8988T (cell line): ENCODE data around the gene MAP3K14.
"Not testable (repeated sequence)": the region's sequence is repeated elsewhere in the genome, so short reads cannot be mapped to it uniquely, and the experiment has no call there.

Source experiments
- DNase-seq: peaks from one replicate; pipeline ENCODE4 v3.0.0; 2011

Gene MAP3K14

DNA sequence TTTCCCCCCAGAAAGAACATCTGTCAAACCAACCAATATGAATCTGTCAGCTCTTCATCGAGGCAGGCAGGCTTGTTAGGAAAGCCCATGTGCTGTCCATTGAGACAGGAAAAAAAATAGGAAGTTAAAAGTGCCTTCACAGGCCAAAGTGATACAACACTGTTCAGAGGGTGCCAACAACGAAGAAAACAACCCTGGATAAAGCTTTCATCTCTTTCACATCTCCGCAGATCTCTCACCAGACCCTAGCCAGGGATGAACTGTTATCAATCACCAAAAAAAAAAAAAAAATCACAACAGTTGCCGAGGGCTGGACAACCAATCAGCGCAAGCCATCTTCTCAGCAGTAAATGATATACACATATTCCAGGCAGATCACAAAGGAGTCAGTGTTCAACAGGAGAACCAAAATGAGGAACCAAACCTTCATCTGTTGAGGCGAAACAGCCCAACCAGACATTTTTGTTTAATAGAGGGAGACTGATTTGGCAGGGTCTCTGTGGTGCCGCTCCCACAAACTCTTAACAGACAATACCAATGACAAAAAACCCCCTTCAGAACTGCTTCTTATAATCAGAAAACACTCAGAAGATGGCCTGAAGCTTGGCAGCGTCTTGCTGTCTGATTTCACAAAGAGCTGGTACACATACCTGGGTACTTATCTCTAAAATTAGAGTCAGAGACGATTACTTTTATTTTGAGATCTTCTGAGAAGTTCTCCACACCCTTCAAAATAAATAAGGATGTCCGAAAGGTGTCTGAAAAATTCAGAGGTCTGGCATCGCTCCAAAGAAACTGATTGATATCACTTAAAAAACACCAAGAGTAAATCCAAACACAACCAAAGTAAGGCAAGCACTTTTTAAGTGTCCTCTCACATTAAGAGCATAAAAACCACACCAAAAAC is 1.8 kb downstream of the MAP3K14 start:
- DNase-seq: no peak

DNA sequence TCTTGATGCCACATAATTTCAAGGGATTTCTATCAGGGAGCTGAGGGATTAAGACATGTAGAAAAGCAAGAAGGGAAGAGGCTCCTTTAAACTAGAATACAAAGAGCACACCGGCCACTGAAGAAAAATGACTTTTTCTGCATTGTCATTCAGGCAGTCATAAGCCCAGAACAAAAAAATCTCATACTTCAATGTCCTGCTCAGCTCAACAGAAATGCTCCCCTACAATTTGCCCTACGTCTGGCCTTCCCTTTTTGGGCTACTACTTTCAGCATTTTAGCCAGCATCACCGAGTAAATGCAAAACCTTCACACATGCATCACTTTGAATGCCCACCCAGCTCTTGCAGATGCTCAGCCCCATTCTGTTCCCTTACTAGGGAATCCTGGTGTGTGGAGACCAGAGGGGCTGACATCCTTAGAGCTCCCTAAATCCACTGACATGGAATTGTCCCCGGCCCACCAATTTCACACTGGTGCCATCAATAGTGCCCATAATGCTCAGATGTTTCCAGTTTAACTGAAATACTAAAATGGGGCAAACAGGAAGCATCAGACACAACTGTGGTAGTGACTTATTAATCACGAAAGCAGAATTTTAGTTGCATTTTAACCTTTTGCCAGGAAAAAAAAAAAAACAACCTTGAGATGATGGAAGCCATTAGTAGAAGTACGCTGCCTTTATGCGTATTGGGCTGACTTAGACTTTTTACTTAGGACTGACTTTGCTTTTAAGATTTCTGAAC is 2.7 kb downstream of the MAP3K14 start:
- DNase-seq: no peak

- no peak for DNase-seq
Observed at GRCh38 chr17:45313421-45313771, 3.4 kb downstream of the MAP3K14 start.

- no peak for DNase-seq
Observed at GRCh38 chr17:45312477-45313420, 4.1 kb downstream of the MAP3K14 start.

DNA sequence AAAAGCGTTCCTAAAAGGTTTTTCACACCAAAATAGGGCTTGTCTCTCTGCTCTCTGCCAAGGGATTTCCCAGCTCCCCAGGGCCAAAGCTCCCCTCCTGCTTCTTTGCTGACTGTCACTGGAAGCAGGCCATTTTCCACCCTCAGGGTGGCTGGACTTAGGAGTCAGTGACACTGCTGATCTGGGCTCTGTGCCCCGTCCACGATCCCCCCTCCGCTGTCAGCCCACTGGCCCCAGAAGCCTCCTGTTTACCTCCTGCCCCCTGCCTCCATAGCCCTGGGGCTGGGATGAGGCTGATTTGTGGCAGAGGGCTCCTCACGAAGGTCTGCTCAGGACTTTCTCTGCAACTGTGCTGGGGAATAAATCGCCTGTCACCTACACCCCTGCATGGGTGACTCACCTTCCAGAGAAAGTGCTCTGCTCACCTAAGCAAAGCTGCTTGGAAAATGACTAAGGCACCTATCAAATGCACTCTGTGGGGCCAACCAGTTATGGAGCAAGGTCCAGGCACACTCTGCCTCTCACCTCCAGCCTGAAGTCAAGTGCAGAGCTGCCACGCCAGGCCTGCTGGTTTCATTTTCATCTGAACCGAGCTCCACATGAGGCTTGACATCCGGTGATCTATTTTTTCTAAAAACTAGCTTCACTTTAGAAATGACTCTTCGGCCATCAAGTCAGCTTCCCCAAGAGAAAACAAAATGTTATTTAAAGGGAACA is 4.9 kb downstream of the MAP3K14 start:
- no peak for DNase-seq

DNA sequence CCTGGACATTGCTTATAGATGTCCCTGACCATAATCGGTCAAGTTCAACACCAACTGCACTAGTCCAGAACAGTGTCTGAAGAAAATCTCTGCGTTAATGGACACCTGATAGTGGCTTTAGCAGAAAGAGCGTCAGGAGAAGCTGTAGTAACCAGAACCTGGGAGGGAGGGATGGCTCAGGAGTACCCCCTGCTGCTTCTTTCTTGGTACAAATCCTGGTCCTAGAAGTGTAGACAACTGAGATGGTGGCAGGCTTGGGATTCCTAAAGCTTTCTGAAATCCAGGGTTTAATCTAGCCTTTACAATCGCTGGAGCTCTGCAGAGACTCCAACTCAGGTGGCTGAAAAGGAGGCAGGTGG is 5.4 kb downstream of the MAP3K14 start:
- DNase-seq: no peak

DNA sequence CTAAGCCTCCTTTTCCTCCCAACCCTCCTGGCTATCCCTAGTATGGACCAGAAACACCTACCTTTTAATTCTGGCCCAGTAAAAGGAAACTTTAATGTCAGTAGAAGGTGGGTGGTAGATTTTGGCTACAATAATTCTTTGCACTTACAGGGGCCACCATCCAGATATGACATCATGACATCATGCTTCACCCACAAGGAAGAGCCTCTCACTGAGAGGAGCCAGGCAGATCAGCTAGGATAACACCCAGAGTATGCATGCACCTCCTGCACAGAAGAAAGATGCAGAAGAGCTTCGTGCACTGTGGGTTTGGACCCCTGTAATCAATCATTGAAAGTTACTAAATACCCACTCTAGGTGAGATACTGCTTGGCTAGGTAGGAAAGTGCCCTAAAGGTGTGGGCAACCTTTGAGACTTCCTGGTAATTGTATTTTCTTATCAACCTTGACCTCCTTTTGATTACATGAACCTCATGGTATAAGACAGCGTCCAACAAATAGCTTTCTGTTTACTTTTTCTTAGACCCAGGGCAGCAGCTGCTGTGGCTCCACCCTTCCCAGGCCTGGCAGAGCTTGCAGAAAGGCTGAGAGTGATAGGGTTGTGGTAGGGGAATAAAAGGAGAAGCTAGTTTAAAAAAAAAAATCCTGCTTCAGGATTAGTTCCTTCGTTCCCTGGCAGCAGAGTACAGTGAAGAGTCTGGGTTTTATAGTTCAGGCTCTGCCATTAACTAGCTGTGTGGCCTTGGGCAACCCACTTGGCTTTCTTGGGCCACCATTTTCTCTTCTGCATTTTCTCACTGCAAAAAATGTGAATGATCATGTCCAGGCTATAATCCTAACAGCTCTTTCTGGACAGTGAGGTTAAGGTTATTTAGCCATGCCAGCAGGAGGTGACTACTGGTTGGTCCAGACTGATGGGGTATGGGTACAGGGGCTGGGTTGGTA is 6.2 kb downstream of the MAP3K14 start:
- DNase-seq: no peak

DNA sequence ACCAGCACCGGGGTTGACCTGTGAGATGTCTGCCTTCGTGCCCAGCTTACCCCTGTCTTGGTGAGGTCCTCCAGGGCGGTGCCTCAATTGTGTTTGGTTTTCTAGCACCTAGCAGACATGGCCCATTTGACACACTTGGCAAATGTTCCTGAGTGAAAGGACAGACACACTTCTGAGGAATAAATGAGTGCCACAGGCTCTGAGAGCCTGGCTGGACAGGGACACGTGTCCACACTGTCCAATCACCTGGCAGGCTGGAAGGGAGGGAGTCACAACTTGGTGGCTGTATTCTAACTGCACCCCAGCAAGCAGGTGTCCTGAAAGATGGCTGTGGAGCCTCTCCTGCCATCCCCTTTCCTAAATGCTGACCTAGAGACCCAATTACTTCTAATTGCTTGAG is 7.4 kb downstream of the MAP3K14 start:
- no peak for DNase-seq

- no peak for DNase-seq
Observed at GRCh38 chr17:45308840-45309239, 8.0 kb downstream of the MAP3K14 start.

GRCh38 chr17:45308016-45308365 is 8.8 kb downstream of the MAP3K14 start:
- DNase-seq: no peak

DNA sequence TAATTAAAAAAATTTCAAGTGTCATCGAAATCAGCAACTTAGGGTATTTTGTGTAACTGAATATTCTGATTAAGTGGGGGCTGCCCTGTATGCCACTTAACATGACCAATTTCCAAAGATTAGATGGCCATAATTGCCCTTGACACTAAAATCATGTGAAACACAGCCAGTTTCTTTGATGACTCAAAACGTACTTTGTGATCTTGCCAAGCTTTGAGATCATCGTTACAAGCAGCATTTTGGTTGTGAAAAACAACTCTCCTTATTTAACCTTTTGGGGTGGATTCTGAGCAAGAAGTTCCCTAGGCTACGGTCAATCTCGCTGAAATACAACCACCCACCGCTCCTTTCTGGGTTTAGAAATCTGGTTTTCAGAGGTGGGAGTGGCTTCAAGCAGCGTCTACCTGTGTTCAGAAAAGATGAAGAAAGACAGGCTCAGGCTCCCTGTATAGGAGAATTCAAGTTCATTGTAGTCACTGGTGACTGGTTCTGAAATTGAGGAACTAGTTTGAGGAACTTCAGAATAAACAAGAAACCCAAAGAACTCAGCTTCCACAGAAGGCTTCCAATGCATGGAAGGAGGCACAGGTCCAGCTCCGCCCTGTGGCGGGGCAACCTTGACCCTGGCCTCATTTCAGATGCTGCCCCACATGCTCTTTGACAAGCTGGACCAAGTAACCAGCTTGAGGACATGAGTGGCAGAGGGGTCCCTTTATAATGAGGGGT is 9.4 kb downstream of the MAP3K14 start:
- no peak for DNase-seq

- DNase-seq: no peak
Observed at GRCh38 chr17:45306623-45307022, 10.2 kb downstream of the MAP3K14 start.

DNA sequence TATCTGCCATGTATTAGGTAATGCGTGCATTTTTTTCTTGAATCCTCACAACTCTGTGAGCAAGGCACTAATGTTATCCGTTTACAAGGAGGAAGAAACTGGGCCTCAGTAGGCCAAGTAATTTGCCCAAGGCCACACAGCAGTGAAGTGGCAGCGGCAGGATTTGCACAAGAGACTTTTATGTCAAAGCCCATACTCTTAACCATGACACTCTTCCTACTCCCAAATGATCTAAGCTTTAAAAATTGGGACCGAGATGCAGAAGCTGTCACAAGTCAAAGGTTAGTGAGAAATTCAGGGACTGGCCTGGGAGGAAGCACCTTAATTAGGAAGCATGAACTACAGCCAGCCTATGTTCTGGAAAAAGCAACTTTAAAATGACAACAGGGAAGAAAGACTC is 10.7 kb downstream of the MAP3K14 start:
- no peak for DNase-seq

DNA sequence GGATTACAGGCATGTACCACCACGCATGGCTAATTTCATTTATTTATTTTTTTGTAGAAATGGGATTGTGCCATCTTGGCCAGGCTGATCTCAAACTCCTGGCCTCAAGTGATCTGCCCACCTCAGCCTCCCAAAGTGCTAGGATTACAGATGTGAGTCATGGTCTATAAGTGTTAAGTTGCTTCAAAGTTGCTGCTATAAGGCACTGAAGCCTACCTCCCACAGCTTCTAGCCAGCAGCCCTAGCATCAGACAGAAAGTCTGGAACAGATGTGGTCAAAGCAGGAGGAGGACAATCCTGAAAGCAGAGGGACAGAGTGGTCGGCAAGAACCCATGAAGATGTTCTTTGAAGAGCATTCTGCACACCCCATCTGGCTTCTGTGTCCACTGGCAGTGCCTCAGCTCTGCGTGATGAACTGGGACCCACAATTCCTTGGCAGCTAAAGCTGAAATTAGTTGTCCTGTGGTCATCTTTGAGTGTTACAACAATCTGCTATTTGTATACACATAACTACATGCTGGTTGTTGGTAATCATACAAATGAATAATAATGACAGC is 11.2 kb downstream of the MAP3K14 start:
- DNase-seq: no peak

GRCh38 chr17:45302649-45303173 is 14.1 kb downstream of the MAP3K14 start:
- DNase-seq: no peak

DNA sequence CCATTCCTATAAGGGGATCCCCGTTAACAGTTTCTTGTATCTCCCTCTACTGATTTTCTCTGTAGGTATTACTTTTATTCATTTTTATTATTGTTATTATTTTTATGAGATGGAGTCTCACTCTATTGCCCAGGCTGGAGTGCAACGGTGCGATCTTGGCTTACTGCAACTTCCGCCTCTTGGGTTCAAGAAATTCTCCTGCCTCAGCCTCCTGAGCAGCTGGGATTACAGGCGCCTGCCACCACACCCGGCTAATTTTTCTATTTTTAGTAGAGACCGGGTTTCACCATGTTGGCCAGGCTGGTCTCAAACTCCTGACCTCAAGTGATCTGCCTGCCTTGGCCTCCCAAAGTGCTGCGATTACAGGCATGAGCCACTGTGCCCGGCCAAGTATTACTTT is 14.6 kb downstream of the MAP3K14 start:
- DNase-seq: not testable (repeated sequence)

DNA sequence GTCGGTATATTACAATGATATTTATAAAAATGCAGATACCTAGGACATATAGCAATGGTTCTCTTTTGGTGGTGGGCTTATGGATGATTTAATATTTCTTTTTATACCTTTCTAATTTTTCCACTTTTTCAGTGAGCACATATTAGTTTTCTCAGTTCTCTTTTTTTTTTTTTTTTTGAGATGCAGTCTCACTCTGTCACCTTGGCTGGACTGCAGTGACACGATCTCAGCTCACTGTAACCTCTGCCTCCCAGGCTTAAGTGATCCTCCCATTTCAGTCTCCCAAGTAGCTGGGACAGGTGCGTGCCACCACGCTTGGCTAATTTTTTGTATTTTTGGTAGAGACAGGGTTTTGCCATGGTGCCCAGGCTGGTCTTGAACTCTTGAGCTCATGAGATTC is 15.1 kb downstream of the MAP3K14 start:
- DNase-seq: no peak

DNA sequence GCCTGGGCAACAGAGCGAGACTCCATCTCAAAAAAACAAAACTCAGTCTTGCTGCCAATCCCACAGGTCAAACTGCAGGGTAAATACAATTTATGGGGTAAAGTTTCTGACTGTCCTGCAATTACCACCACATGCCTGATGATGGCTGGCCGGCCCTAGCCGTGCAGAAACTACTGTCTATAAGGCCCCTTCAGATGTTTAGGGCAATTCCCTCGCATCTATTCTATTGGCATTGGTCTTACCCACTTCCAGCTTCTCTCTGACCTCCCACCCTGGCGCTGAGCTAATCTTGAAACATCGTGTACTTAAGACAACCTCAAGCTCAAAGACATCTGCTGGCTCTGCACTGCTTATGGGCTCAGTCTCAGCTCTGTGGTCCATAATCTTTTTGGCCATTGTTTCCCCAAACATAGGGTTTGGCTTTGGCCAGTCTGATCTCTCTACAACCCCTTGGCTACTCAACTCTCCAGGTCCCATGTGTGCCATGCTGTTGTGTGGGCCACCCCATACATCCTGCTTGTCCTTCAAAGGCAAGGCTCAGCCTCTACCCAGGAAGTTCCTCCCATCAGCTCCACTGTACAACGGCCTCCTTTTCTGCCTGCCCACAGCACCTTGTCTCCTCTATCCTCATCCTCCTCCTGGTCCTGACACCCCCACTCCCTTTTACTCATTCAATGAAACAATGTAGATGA is 16.6 kb downstream of the MAP3K14 start:
- DNase-seq: no peak

DNA sequence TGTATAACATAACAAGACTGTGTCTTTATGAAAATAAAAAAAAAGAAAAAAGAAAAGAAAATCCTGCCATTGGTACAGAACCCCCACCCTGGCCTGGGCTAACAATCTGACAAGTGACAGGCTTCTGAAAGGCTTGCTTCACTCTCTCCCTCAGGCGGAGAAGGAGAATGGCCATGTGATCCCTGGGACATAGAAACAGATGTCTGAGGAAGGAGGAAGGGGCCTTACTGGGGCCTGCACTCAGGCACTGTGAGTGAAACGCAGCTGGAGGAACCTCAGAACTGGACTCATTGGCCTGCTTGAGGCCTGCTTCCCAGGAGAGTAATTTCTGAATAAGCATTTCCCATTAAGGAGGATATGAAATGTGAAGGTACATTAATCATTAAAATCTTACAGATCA is 17.5 kb downstream of the MAP3K14 start:
- DNase-seq: no peak
